AG10803 (cell line): Measurements from ENCODE around the gene ETFBKMT.
"Not testable (repeated sequence)": the region's sequence is repeated elsewhere in the genome, so short reads cannot be mapped to it uniquely, and the experiment has no call there.

Experiments used
- DNase-seq: peaks from one replicate; pipeline ENCODE4 v3.0.0; 2010; ENCODE audit warnings: low read depth
- H3K4me3 ChIP-seq: 2 replicates; pipeline ENCODE4 v1.5.1; 2011; ENCODE audit warnings: mild to moderate bottlenecking, low read length, control low read depth
- CTCF ChIP-seq: conservative IDR thresholded peaks from 2 replicates; pipeline ENCODE4 v1.5.1; 2011; ENCODE audit warnings: mild to moderate bottlenecking, low read length, control low read depth, inconsistent platforms

The ETFBKMT gene

GRCh38 chr12:31710021-31710818 is 50.7 kb downstream of the ETFBKMT start:
- TF ChIP-seq CTCF, result no peak
- DNase-seq, result no peak
- H3K4me3 ChIP-seq, result no peak overlapping the region

GRCh38 chr12:31712877-31713276 is 53.4 kb downstream of the ETFBKMT start:
- DNase-seq, result no peak
- no peak overlapping the region for H3K4me3 ChIP-seq
- TF ChIP-seq CTCF, result no peak

- H3K4me3 ChIP-seq, result no peak overlapping the region
- DNase-seq, result no peak
- no peak for TF ChIP-seq CTCF
These were observed 55.2 kb downstream of the ETFBKMT start for GRCh38 chr12:31714406-31715271.

GRCh38 chr12:31715283-31715825 is 55.9 kb downstream of the ETFBKMT start:
- TF ChIP-seq CTCF, result no peak
- H3K4me3 ChIP-seq, result no peak overlapping the region
- DNase-seq, result no peak

GRCh38 chr12:31716998-31717397 is 57.5 kb downstream of the ETFBKMT start:
- not testable (repeated sequence) for H3K4me3 ChIP-seq, DNase-seq

- not testable (repeated sequence) for DNase-seq, H3K4me3 ChIP-seq
These were observed 59.2 kb downstream of the ETFBKMT start for GRCh38 chr12:31718542-31719198.

GRCh38 chr12:31722580-31722979 is 63.1 kb downstream of the ETFBKMT start:
- no peak for TF ChIP-seq CTCF
- no peak overlapping the region for H3K4me3 ChIP-seq
- DNase-seq, result no peak
